Measurements from ENCODE around the gene C4orf51.

Gene C4orf51

DNA sequence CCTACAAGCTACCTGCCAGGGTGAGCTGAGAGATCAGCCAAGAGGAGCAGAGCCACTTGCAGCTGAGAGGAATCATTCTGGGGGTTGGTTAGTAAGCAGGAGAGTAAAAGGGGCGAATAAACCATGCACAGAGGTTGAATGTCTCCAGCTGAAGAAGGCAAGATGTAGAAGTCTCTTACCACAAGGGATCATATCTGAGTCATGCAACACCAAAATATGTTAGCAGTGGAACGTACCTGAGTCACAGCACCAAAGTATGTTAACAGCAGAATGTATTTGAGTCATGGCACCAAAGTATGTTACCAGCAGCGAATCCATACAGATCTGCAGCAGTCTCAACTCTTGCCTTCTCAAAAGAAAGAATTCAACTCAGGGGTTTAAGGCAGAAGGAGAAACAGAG, 29.9 kb downstream of the C4orf51 start:
- Histone ChIP-seq H3K27ac (ENCODE audit: low read depth, low read length) (no peak overlapping the region), H3K27me3 (ENCODE audit: control insufficient read depth in 1 of 2, insufficient read depth in 2 of 2, low read length in 2 of 2) (no peaks in the 10 kb centered on the region), H3K36me3 (ENCODE audit: insufficient read depth, low read length) (no peaks in the 10 kb centered on the region), H3K4me3 (ENCODE audit: low read depth in 1 of 2, low read length in 2 of 2) (no peak overlapping the region), H3K9me3 (ENCODE audit: low read length) (peaks cover 4% of the 10 kb centered on the region), H3K4me1 (ENCODE audit: insufficient read depth, low read length) (no peaks in the 10 kb centered on the region), H3K9ac (ENCODE audit: low read length) (no peak overlapping the region)

DNA sequence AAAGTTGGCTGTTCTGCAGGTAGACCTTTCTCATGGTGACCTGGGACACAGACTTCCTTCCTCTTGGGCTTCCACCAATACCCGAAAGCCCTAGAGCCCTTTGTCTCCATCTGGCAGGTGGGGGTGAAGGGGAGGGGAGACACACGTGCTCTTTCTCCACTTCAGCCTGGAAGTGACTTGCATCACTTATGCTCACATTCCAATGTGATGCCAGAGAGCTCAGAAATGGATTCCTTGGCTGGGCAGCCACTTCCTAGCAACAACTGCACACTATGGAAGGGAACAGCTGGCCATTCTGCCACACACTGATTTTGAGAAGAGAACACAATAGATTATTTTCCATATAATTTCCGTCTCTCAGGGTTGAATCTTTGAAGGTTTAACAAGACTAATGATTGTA, 36.3 kb downstream of the C4orf51 start:
- Histone ChIP-seq H3K36me3 (ENCODE audit: insufficient read depth, low read length) (no peaks in the 10 kb centered on the region), H3K4me3 (ENCODE audit: low read depth in 1 of 2, low read length in 2 of 2) (no peak overlapping the region), H3K9me3 (ENCODE audit: low read length) (peaks cover 1% of the 10 kb centered on the region), H3K27me3 (ENCODE audit: control insufficient read depth in 1 of 2, insufficient read depth in 2 of 2, low read length in 2 of 2) (no peaks in the 10 kb centered on the region), H3K27ac (ENCODE audit: low read depth, low read length) (no peak overlapping the region), H3K9ac (ENCODE audit: low read length) (no peak overlapping the region), H3K4me1 (ENCODE audit: insufficient read depth, low read length) (no peaks in the 10 kb centered on the region)

DNA sequence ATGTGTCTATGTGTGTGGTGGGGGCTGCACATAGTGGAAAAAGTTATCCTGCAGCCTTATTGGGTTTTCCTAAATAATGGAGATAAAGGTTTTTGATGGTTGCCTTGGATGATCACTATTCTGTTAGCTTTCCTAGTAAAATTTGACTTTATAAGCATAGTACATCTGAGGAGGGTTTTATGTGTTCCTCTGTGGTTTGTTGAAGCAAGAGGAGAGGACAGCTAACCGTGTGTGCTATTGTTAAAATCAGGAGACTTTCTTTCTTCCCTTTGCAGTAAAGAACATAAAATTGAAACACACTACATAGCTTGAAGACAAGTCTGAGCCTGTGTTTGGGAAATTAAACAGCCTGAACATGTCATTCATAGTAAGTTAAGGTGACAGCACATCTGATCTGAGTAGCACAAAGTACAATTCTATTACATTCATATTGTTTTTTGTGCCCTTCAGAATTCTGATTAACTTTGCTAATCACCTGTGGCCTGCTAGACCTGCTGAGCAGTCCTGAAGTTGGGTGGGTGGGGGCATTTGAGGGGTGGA, 36.8 kb downstream of the C4orf51 start:
- H3K27ac ChIP-seq (ENCODE audit: low read depth, low read length) = no peak overlapping the region
- H3K9ac ChIP-seq (ENCODE audit: low read length) = no peak overlapping the region

DNA sequence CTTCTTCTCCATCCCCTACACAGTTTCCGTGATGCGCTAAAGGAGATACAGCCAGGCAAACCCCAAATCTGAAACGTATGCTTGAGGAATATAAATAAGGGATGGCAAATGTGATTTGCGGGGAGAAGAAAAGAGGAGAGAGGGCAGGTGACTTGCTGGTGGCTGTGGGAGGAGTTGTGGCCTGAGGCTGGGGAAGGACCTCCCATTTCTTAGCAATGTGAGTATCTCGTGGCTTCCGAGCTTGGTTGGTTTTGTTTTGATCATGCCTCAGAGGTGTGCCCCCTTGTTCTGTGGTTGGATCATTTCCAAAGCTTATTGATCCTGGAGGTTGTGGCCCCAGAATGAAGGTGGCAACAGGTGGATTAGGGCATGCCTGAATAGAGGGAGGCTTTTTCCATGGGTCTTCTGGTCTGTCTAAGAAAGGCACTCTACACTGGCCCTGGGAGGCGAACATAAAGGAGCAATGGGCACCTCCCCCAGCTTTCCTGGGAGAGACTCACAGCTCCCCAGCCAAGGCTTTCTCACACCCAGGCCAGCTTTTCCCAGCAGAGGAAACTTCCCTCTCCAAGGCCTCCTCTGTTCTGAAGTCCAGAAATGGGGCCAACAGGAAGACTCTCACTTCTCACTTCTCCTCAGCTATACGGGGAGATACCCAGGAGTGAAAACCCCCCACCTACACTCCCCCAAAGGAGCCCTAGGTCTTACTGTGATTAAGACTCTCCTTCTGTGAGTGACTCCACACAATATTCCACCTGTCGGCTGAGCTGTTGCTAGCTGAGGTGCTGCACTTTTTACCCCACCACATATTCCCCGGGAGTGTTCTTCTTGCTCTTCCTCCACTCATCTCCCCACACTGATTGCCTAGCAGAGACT, 40.0 kb downstream of the C4orf51 start:
- H3K27me3 ChIP-seq (ENCODE audit: control insufficient read depth in 1 of 2, insufficient read depth in 2 of 2, low read length in 2 of 2) = no peaks in the 10 kb centered on the region

More for the DNA sequence above, 36.8 kb downstream of the C4orf51 start:
- Histone ChIP-seq H3K36me3 (ENCODE audit: insufficient read depth, low read length) (no peaks in the 10 kb centered on the region), H3K4me1 (ENCODE audit: insufficient read depth, low read length) (no peaks in the 10 kb centered on the region), H3K4me3 (ENCODE audit: low read depth in 1 of 2, low read length in 2 of 2) (no peak overlapping the region), H3K9me3 (ENCODE audit: low read length) (no peaks in the 10 kb centered on the region), H3K27me3 (ENCODE audit: control insufficient read depth in 1 of 2, insufficient read depth in 2 of 2, low read length in 2 of 2) (no peaks in the 10 kb centered on the region)

DNA sequence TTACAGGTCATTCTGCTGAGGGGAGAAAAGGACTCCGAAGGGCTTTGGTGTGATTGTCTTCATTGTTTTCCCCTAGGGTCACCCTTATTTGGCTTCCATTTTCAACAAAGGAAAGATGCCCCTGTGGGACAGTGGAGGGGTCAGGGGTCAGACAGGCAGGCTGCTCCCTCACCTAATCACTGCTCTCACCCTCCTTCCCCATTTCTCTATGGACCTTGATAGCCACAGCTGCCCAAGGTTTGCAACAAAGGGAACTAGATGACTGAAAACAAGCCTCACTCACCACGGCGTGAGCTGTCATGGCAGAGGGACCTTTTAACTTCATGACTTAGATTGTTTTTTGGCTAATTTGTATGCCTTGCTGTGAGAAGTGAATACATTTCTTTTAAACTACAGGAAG, 40.7 kb downstream of the C4orf51 start:
- no peak overlapping the region for H3K9ac ChIP-seq (ENCODE audit: low read length)
- no peaks in the 10 kb centered on the region for H3K9me3 ChIP-seq (ENCODE audit: low read length)
- H3K4me1 ChIP-seq (ENCODE audit: insufficient read depth, low read length) = no peaks in the 10 kb centered on the region
- no peaks in the 10 kb centered on the region for H3K27me3 ChIP-seq (ENCODE audit: control insufficient read depth in 1 of 2, insufficient read depth in 2 of 2, low read length in 2 of 2)
- H3K27ac ChIP-seq (ENCODE audit: low read depth, low read length) = no peak overlapping the region
- H3K36me3 ChIP-seq (ENCODE audit: insufficient read depth, low read length) = no peaks in the 10 kb centered on the region
- no peak overlapping the region for H3K4me3 ChIP-seq (ENCODE audit: low read depth in 1 of 2, low read length in 2 of 2)

More for the DNA sequence above, 40.0 kb downstream of the C4orf51 start:
- Histone ChIP-seq H3K9me3 (ENCODE audit: low read length) (no peaks in the 10 kb centered on the region), H3K27ac (ENCODE audit: low read depth, low read length) (no peak overlapping the region), H3K9ac (ENCODE audit: low read length) (no peak overlapping the region), H3K4me3 (ENCODE audit: low read depth in 1 of 2, low read length in 2 of 2) (no peak overlapping the region), H3K36me3 (ENCODE audit: insufficient read depth, low read length) (no peaks in the 10 kb centered on the region), H3K4me1 (ENCODE audit: insufficient read depth, low read length) (no peaks in the 10 kb centered on the region)

DNA sequence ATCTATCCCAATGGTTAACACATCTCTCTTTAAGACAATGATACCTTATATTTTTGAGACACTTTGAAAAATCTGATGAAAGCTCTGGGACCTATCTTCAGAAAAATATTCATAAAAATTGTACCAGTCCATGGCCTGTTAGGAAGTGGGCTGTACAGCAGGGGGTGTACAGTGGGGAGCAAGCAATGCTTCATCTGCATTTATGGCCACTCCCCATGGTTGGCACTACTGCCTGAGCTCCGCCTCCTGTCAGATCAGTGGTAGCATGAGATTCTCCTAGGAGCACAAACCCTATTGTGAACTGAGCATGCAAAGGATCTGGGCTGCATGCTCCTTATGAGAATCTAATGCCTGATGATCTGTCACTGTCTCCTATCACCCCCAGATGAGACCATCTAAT, 42.6 kb downstream of the C4orf51 start:
- Histone ChIP-seq H3K4me3 (ENCODE audit: low read depth in 1 of 2, low read length in 2 of 2) (no peak overlapping the region), H3K9me3 (ENCODE audit: low read length) (no peaks in the 10 kb centered on the region), H3K27me3 (ENCODE audit: control insufficient read depth in 1 of 2, insufficient read depth in 2 of 2, low read length in 2 of 2) (no peaks in the 10 kb centered on the region)

DNA sequence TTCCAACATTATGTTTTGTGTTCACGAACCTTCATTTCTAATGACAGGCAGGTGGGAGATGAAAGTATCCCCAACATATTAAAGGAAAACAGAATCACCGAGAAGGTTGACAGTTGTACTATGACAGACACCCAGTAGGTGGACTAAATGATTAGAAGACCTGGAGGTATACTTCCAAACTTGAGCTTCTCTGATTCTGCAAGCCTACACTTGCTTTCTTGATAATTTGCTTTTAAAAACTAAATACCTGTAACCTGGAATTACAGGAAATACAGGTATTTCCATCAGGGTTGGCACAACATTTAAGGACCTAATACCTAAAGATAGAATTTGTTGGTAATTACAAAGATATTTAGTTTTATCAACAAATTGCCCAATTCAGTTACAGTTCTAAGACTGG, 43.4 kb downstream of the C4orf51 start:
- no peak overlapping the region for H3K4me3 ChIP-seq (ENCODE audit: low read depth in 1 of 2, low read length in 2 of 2)
- no peak overlapping the region for H3K27ac ChIP-seq (ENCODE audit: low read depth, low read length)
- H3K27me3 ChIP-seq (ENCODE audit: control insufficient read depth in 1 of 2, insufficient read depth in 2 of 2, low read length in 2 of 2) = no peaks in the 10 kb centered on the region
- H3K4me1 ChIP-seq (ENCODE audit: insufficient read depth, low read length) = no peaks in the 10 kb centered on the region
- no peak overlapping the region for H3K9ac ChIP-seq (ENCODE audit: low read length)
- no peaks in the 10 kb centered on the region for H3K36me3 ChIP-seq (ENCODE audit: insufficient read depth, low read length)
- H3K9me3 ChIP-seq (ENCODE audit: low read length) = no peaks in the 10 kb centered on the region

More for the DNA sequence above, 42.6 kb downstream of the C4orf51 start:
- Histone ChIP-seq H3K4me1 (ENCODE audit: insufficient read depth, low read length) (no peaks in the 10 kb centered on the region), H3K36me3 (ENCODE audit: insufficient read depth, low read length) (no peaks in the 10 kb centered on the region), H3K9ac (ENCODE audit: low read length) (no peak overlapping the region), H3K27ac (ENCODE audit: low read depth, low read length) (no peak overlapping the region)

DNA sequence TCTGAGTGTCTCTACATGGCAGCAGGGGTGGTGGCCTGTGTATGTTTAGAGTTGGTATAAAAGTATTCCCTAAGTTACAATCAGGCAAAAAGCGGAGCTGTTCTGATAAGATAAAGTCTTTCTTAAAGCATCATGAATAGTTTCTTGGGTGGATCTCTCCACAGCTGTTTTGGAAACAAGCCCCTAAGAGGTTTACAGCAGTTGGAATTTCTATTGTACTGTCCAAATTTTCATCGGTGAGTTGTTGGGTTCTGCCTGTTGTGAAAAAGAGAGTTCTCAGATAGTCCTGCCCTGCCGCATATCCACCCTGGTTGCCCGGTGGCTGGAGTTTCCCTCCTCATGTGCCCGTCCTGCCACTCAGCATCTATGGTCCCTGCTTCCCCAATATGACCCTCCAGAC, 50.1 kb downstream of the C4orf51 start:
- Histone ChIP-seq H3K27me3 (ENCODE audit: control insufficient read depth in 1 of 2, insufficient read depth in 2 of 2, low read length in 2 of 2) (no peaks in the 10 kb centered on the region), H3K4me1 (ENCODE audit: insufficient read depth, low read length) (peaks cover 26% of the 10 kb centered on the region), H3K36me3 (ENCODE audit: insufficient read depth, low read length) (no peaks in the 10 kb centered on the region), H3K4me3 (ENCODE audit: low read depth in 1 of 2, low read length in 2 of 2) (no peak overlapping the region), H3K9me3 (ENCODE audit: low read length) (no peaks in the 10 kb centered on the region), H3K27ac (ENCODE audit: low read depth, low read length) (no peak overlapping the region), H3K9ac (ENCODE audit: low read length) (no peak overlapping the region)

DNA sequence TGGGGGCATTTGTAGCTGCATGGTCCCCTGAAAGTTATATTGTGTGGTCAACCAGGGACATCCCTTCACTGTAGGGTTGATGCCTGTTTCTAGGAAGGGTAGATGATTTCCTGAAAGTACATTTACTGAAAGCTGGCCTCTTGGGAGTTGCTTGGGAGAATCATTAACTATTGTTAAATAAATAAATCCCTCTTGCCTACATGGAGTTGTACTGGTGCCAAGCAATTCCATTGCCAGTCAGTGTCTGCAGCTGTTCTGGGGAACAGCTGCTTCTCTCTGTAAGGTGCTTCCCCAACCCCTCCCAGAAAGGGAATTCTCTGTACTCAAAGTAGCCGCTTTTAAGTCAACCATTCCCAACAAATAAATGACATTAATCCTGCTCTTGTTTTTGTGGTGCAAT, 51.1 kb downstream of the C4orf51 start:
- Histone ChIP-seq H3K9me3 (ENCODE audit: low read length) (no peaks in the 10 kb centered on the region), H3K27me3 (ENCODE audit: control insufficient read depth in 1 of 2, insufficient read depth in 2 of 2, low read length in 2 of 2) (no peaks in the 10 kb centered on the region), H3K4me3 (ENCODE audit: low read depth in 1 of 2, low read length in 2 of 2) (no peak overlapping the region), H3K4me1 (ENCODE audit: insufficient read depth, low read length) (peaks cover 36% of the 10 kb centered on the region), H3K9ac (ENCODE audit: low read length) (no peak overlapping the region), H3K27ac (ENCODE audit: low read depth, low read length) (no peak overlapping the region), H3K36me3 (ENCODE audit: insufficient read depth, low read length) (no peaks in the 10 kb centered on the region)

DNA sequence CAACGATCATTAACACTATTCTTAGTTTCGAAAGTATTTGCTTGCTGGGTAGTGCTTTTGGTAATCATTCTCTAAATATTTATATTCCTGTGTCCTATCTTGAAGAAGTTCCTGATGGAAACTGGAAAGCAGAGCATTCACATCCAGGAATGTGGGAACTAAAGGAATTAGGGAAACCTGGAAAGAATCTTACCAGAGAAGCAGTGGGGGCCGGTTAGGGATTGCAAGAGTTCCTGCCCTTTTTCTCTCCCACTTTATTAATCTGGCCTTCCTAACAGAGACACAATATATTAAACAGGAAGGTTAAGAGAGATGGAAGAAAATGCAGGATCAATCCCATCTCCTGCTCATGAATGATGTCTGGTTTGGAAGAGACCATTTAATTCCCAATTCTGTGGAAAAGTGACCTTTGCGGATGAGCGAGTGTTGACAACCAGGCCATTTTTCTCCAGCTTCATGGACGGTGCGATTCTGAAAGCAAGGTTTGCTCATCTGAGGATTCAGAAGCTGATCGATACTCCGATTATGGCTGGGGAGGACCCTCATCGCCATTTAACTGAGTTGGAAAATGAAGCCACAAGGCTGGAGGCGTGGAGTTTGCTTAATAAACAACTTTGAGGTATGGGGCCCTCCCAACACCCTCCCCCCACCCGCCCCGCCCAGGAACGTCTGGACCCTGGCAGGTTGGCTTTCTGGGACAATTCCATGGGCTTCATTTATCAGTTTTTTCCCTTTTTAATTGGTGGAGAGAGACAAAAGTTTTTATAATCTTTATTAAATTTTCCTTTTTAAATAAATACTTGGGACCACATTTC, 52.3 kb downstream of the C4orf51 start:
- H3K4me1 ChIP-seq (ENCODE audit: insufficient read depth, low read length) = peaks cover 47% of the 10 kb centered on the region

More for the DNA sequence above, 52.3 kb downstream of the C4orf51 start:
- H3K9ac ChIP-seq (ENCODE audit: low read length) = no peak overlapping the region
- H3K27ac ChIP-seq (ENCODE audit: low read depth, low read length) = peak overlapping the region; percentile 83
- no peaks in the 10 kb centered on the region for H3K36me3 ChIP-seq (ENCODE audit: insufficient read depth, low read length)
- no peaks in the 10 kb centered on the region for H3K27me3 ChIP-seq (ENCODE audit: control insufficient read depth in 1 of 2, insufficient read depth in 2 of 2, low read length in 2 of 2)
- no peaks in the 10 kb centered on the region for H3K9me3 ChIP-seq (ENCODE audit: low read length)
- no peak overlapping the region for H3K4me3 ChIP-seq (ENCODE audit: low read depth in 1 of 2, low read length in 2 of 2)
